NT2/D1 (cell line): ENCODE results near the gene TSPAN32.

Experiments used
- SUZ12 ChIP-seq: IDR thresholded peaks from 2 replicates; pipeline ENCODE4 v1.6.1; 2011; ENCODE audit not compliant: insufficient read length, insufficient read depth; ENCODE audit errors: extremely low read depth
- YY1 ChIP-seq: IDR thresholded peaks from 2 replicates; pipeline ENCODE4 v1.6.1; 2011; ENCODE audit not compliant: insufficient read length, insufficient read depth
- ZNF274 ChIP-seq: IDR thresholded peaks from 2 replicates; pipeline ENCODE4 v1.6.1; 2011; ENCODE audit warnings: mild to moderate bottlenecking, low read depth, low read length

DNA sequence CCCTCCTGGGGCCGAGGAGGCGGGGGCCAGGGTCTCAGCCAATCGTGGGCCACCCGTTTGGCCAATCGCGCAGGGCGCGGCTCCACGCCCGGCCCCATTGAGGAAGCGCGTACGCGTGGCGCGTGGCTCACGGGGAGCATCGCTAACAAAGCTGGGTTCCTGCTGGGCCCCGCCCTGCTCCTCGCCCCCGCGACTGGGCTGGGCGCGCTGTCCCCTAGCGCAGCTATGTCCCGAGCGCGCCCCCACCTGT is 30.8 kb upstream of the TSPAN32 start:
- TF ChIP-seq ZNF274 (no peak), SUZ12 (no peak), YY1 (no peak)
